Tibial nerve (tissue), 4 donors: ENCODE data around the gene LHX3. TPM values are rescaled to one million over a fixed set of nuclear protein-coding genes. Genes with fewer than 3 reads are reported as not detected.

Experiments used
- DNase-seq, 2 donors: peaks; one replicate each; pipeline ENCODE4 v3.0.0-alpha.2; 2019; ENCODE audit warnings: low spot score in 2 of 2
- H3K27ac ChIP-seq, 4 donors: fragments of 200-600 bp; sonication (generic) in 3 of 4; one replicate each; pipeline ENCODE4 v1.5.1; 2017 to 2019; ENCODE audit warnings: mild to moderate bottlenecking in 1 of 4
- H3K27me3 ChIP-seq, 2 donors: fragments of 200-600 bp; sonication (generic) in 1 of 2; one replicate each; pipeline versions ENCODE4 v1.5.1 to v1.6.0; 2017 to 2019
- H3K36me3 ChIP-seq, 3 donors: fragments of 200-600 bp; sonication (generic); one replicate each; pipeline ENCODE4 v1.5.1; 2018 to 2019
- H3K4me1 ChIP-seq, 4 donors: fragments of 200-600 bp; sonication (generic) in 3 of 4; one replicate each; pipeline ENCODE4 v1.5.1; 2017 to 2019
- H3K4me3 ChIP-seq, 4 donors: fragments of 200-600 bp; sonication (generic) in 3 of 4; one replicate each; pipeline ENCODE4 v1.5.1; 2017 to 2019; ENCODE audit warnings: mild to moderate bottlenecking in 1 of 4, moderate library complexity in 1 of 4
- H3K9me3 ChIP-seq, 4 donors: fragments of 200-600 bp; sonication (generic) in 3 of 4; one replicate each; pipeline ENCODE4 v1.5.1; 2017 to 2019
- CTCF ChIP-seq, 5 experiments: fragments of 200-600 bp in 3 of 5; fragments of 450-650 bp in 2 of 5; sonication (generic) in 3 of 5; IDR thresholded peaks; one replicate each; pipeline ENCODE4 v1.5.1; 2016 to 2019; ENCODE audit warnings: antibody characterized with exemption in 5 of 5, mild to moderate bottlenecking in 3 of 5, moderate library complexity in 2 of 5
- EP300 ChIP-seq, 2 donors: sonication (generic); formaldehyde crosslinking; IDR thresholded peaks; one replicate each; pipeline ENCODE4 v1.6.1; 2017; ENCODE audit warnings: antibody characterized with exemption in 2 of 2, mild to moderate bottlenecking in 1 of 2
- POLR2A ChIP-seq, 2 donors: fragments of 450-650 bp; IDR thresholded peaks; one replicate each; pipeline ENCODE4 v1.6.1; 2017; ENCODE audit warnings: antibody characterized with exemption in 2 of 2, mild to moderate bottlenecking in 2 of 2, moderate library complexity in 2 of 2
- WGBS, 2 donors: methylation state at CpG; one replicate each; pipeline ENCODE4 v1.1.5; 2018; 5-methylcytosine and 5-hydroxymethylcytosine counted together
- total RNA-seq, 4 donors: library from RNA; depleted of rRNA; stranded (reverse); fragments of >200 nt; gene quantifications; one replicate each; pipeline ENCODE4 v1.1.0, GENCODE V29; 2016

Gene LHX3
- total RNA-seq, 4 donors from 2014 or later, result not detected

DNA sequence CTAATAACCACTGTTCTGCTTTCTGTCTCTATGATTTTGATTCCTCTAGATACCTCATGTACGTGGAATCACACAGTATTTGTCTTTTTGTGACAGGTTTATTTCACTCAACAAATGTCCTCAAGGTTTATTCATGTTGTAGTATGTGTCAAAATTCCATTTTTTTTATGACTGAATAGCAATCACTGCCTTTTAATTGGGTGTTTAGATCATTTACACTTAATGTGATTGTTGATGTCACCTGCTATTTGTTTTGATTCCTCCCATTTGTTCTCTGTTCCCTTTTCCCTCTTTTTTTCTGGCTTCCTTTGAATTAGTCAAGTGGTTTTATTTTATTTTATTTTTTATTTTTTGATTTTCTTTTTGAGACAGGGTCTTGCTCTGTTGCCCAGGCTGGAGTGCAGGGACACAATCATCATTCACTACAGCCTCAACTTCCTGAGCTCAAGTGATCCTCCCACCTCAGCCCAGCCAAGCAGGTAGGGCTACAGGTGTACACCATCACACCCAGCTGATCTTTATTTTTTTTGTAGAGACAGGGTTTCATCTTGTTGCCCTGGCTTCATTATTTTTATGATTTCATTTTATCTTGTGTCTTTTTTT lies 41.6 kb downstream of the LHX3 start:
- no peak overlapping the region for H3K27ac ChIP-seq
- TF ChIP-seq POLR2A (IDR thresholded peaks at IDR 0.05), result no peak
- no peak for TF ChIP-seq CTCF (IDR thresholded peaks at IDR 0.05)
- no peak for TF ChIP-seq EP300 (IDR thresholded peaks at IDR 0.05)
- peaks cover 0 to 12% of the 10 kb centered on the region in 2 donors for H3K27me3 ChIP-seq
- no peak overlapping the region for H3K4me3 ChIP-seq
- H3K4me1 ChIP-seq, result no peaks in the 10 kb centered on the region
- no peak for DNase-seq
- H3K9me3 ChIP-seq, result peaks cover 0 to 33% (median 0%) of the 10 kb centered on the region in 4 donors
- H3K36me3 ChIP-seq, result no peaks in the 10 kb centered on the region
- 68 to 80% methylated on average over 1 of the region's 1 CpG for WGBS, 2 donors

- Histone ChIP-seq H3K27me3 (peaks cover 0 to 35% of the 10 kb centered on the region in 2 donors), H3K4me1 (no peaks in the 10 kb centered on the region), H3K27ac (no peak overlapping the region)
Measured at GRCh38 chr9:136160995-136161610, 43.8 kb downstream of the LHX3 start.

DNA sequence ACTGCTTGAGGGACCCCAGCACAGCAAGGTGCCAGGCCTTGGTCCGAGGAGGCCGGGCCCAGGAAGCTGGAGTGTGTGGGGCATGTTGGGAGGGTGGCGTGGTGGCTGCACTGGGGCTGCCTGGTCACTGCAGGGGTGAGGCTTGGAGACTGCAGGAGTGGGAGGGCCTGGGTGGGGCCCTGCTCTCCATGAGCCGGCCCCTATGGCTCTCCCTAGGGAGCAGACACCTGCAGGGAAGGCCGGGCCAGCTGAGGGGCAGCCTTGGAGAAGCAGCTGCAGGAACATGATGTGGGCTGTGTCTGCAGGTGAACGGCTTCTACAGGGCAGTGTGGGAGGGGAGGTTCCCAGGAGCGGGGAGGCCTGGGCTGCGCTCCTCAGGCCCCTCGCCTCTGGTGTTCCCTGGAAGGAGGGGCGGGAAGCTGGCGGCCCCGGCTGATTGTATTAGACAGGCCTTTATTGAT lies 44.5 kb downstream of the LHX3 start:
- H3K4me1 ChIP-seq, result no peaks in the 10 kb centered on the region
- no peak overlapping the region for H3K27ac ChIP-seq
- H3K36me3 ChIP-seq, result no peaks in the 10 kb centered on the region
- H3K9me3 ChIP-seq, result peaks cover 0 to 23% (median 0%) of the 10 kb centered on the region in 4 donors
- no peak overlapping the region for H3K4me3 ChIP-seq
- peaks cover 0 to 42% of the 10 kb centered on the region in 2 donors for H3K27me3 ChIP-seq
- TF ChIP-seq EP300 (IDR thresholded peaks at IDR 0.05) (no peak), POLR2A (IDR thresholded peaks at IDR 0.05) (no peak), CTCF (IDR thresholded peaks at IDR 0.05) (no peak)
- 52 to 70% methylated on average over 10 to 12 of the region's 12 CpGs for WGBS, 2 donors
- no peak for DNase-seq

More at GRCh38 chr9:136160995-136161610, 43.8 kb downstream of the LHX3 start:
- DNase-seq, result no peak
- Histone ChIP-seq H3K4me3 (no peak overlapping the region), H3K9me3 (peaks cover 0 to 29% (median 0%) of the 10 kb centered on the region in 4 donors), H3K36me3 (no peaks in the 10 kb centered on the region)
- 59 to 60% methylated on average over 10 of the region's 10 CpGs for WGBS, 2 donors
- TF ChIP-seq POLR2A (IDR thresholded peaks at IDR 0.05), result no peak
- TF ChIP-seq EP300 (IDR thresholded peaks at IDR 0.05), result no peak
- no peak for TF ChIP-seq CTCF (IDR thresholded peaks at IDR 0.05)

DNA sequence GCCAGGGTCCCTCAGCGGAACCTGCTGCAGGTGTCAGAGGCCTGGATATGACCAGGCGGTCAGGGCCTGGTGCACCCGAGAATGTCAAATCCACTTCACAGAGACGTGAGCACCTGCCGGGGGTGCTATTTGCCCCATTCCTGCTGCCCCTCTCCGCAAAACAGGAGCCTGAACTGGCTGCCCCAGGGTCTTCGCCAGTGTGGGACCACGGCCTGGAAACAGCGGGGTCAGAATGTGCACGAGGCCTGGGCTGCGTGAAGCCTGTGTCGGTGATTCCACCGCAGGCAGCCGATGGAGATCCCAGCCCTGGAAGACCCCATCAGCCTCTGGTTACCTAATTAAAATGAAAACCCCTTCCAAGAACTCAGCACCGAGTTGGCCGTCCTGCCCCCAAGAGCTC lies 45.1 kb downstream of the LHX3 start:
- Histone ChIP-seq H3K4me1 (no peaks in the 10 kb centered on the region), H3K27ac (no peak overlapping the region), H3K36me3 (no peaks in the 10 kb centered on the region), H3K9me3 (peaks cover 0 to 23% (median 0%) of the 10 kb centered on the region in 4 donors), H3K27me3 (peaks cover 0 to 47% of the 10 kb centered on the region in 2 donors), H3K4me3 (no peak overlapping the region)
- TF ChIP-seq POLR2A (IDR thresholded peaks at IDR 0.05) (no peak), CTCF (IDR thresholded peaks at IDR 0.05) (no peak), EP300 (IDR thresholded peaks at IDR 0.05) (no peak)
- no peak for DNase-seq
- WGBS, 2 donors, result 84 to 92% methylated on average over 2 to 16 of the region's 16 CpGs
